SK-N-SH (cell line): ENCODE data around the gene ZIM2. TPM values are rescaled to one million over a fixed set of nuclear protein-coding genes. Genes with fewer than 3 reads are reported as not detected.

Experiments
- CTCF ChIA-PET: fragments of 300-600, 350-600 bp; formaldehyde crosslinking; extraction: SDS; loops from one replicate; lab custom pipeline; 2021; lab: Yijun Ruan, JAX
- POLR2A ChIA-PET: fragments of 350-600 bp; sonication (Branson Sonifier 250); formaldehyde crosslinking; extraction: SDS; loops from one replicate; lab custom pipeline; 2020; ENCODE audit warnings: antibody characterized with exemption, inconsistent platforms; lab: Yijun Ruan, JAX
- DNase-seq: peaks from one replicate; pipeline ENCODE4 v3.0.0; 2012
- H2AFZ ChIP-seq: fragments of 200-600 bp; sonication (generic); 2 replicates; pipeline ENCODE4 v1.8.1; 2016; ENCODE audit warnings: antibody characterized with exemption, mild to moderate bottlenecking, low read depth
- H3F3A ChIP-seq: fragments of 200-600 bp; sonication (generic); replicated peaks from 2 replicates; pipeline ENCODE3; 2016; ENCODE audit warnings: antibody characterized with exemption, mild to moderate bottlenecking; ENCODE audit not compliant: insufficient read depth
- H3K27ac ChIP-seq, 2 experiments: fragments of 200-500 bp in 1 of 2; fragments of 200-600 bp in 1 of 2; sonication (Bioruptor generic) in 1 of 2; sonication (generic), shearing (Covaris generic) in 1 of 2; 2 replicates each; pipeline versions ENCODE4 v1.5.1 to v1.6.1; 2014 to 2016; ENCODE audit warnings: low read depth in 2 of 2, inconsistent platforms in 1 of 2, low read length in 1 of 2, mild to moderate bottlenecking in 1 of 2, mixed read lengths in 1 of 2
- H3K27me3 ChIP-seq: fragments of 200-600 bp; sonication (generic), shearing (Covaris generic); 2 replicates; pipeline ENCODE4 v1.6.1; 2016; ENCODE audit warnings: mixed run types; ENCODE audit not compliant: insufficient read depth
- H3K36me3 ChIP-seq, 2 experiments: fragments of 200-500 bp in 1 of 2; fragments of 200-600 bp in 1 of 2; sonication (Bioruptor generic) in 1 of 2; sonication (generic) in 1 of 2; replicated peaks in 1 of 2; 2 replicates each; pipeline versions ENCODE3 to v1.5.1; 2014 to 2016; ENCODE audit warnings: low read length in 1 of 2, mild to moderate bottlenecking in 1 of 2; ENCODE audit not compliant: insufficient read depth in 2 of 2, control insufficient read depth in 1 of 2
- H3K4me1 ChIP-seq, 2 experiments: fragments of 200-500 bp in 1 of 2; fragments of 200-600 bp in 1 of 2; sonication (Bioruptor generic) in 1 of 2; sonication (generic), shearing (Covaris generic) in 1 of 2; 2 replicates each; pipeline versions ENCODE4 v1.5.1 to v1.6.1; 2014 to 2016; ENCODE audit warnings: low read depth in 1 of 2, low read length in 1 of 2, mixed run types in 1 of 2; ENCODE audit not compliant: insufficient read depth in 2 of 2, control insufficient read depth in 1 of 2
- H3K4me2 ChIP-seq: fragments of 200-600 bp; sonication (generic), shearing (Covaris generic); 2 replicates; pipeline ENCODE4 v1.6.1; 2017; ENCODE audit warnings: mixed run types
- H3K4me3 ChIP-seq, 2 experiments: fragments of 200-500 bp in 1 of 2; fragments of 200-600 bp in 1 of 2; sonication (Bioruptor generic) in 1 of 2; sonication (generic), shearing (Covaris generic) in 1 of 2; 2 replicates each; pipeline versions ENCODE4 v1.5.1 to v1.8.1; 2014 to 2016; ENCODE audit warnings: low read depth in 2 of 2, inconsistent platforms in 1 of 2, low read length in 1 of 2, mild to moderate bottlenecking in 1 of 2, mixed read lengths in 1 of 2, moderate library complexity in 1 of 2
- H3K79me2 ChIP-seq: fragments of 200-600 bp; sonication (generic); 2 replicates; pipeline ENCODE4 v1.8.1; 2017; ENCODE audit warnings: mild to moderate bottlenecking; ENCODE audit not compliant: insufficient read depth
- H3K9ac ChIP-seq: fragments of 200-600 bp; sonication (generic); 2 replicates; pipeline ENCODE4 v1.6.1; 2017; ENCODE audit warnings: mixed run types
- H3K9me2 ChIP-seq: fragments of 200-600 bp; sonication (generic); 2 replicates; pipeline ENCODE4 v1.6.1; 2017; ENCODE audit warnings: mixed run types
- H3K9me3 ChIP-seq: fragments of 200-600 bp; sonication (generic); 2 replicates; pipeline ENCODE4 v1.6.1; 2017; ENCODE audit warnings: mixed run types, mild to moderate bottlenecking, moderate library complexity
- H4K20me1 ChIP-seq: fragments of 200-600 bp; sonication (generic); 2 replicates; pipeline ENCODE4 v1.6.1; 2017; ENCODE audit warnings: mild to moderate bottlenecking, mixed run types; ENCODE audit not compliant: insufficient read depth
- CHD2 ChIP-seq: fragments of 150-350 bp; IDR thresholded peaks from 2 replicates; pipeline ENCODE4 v1.6.1; 2018; ENCODE audit warnings: low read length; ENCODE audit not compliant: partially characterized antibody
- EZH2phosphoT487 ChIP-seq: fragments of 200-600 bp; sonication (generic); IDR thresholded peaks from 2 replicates; pipeline ENCODE4 v1.6.1; 2017; ENCODE audit warnings: low read depth, mixed run types, mild to moderate bottlenecking, antibody characterized with exemption, moderate library complexity, borderline replicate concordance
- FOXJ3 ChIP-seq: sonication (generic); formaldehyde crosslinking; IDR thresholded peaks from 2 replicates; pipeline ENCODE4 v1.5.1; 2020; ENCODE audit warnings: mild to moderate bottlenecking, missing genetic modification reagents
- GABPA ChIP-seq: IDR thresholded peaks from 2 replicates; pipeline ENCODE4 v1.4.0; 2012; ENCODE audit warnings: low read depth, mild to moderate bottlenecking
- GATA2 ChIP-seq: sonication (generic); formaldehyde crosslinking; IDR thresholded peaks from 2 replicates; pipeline ENCODE4 v1.5.0; 2020; ENCODE audit warnings: mild to moderate bottlenecking, missing genetic modification reagents
- JUND ChIP-seq: IDR thresholded peaks from 2 replicates; pipeline ENCODE4 v1.4.0; 2012
- MEF2A ChIP-seq: IDR thresholded peaks from 2 replicates; pipeline ENCODE4 v1.4.0; 2012; ENCODE audit warnings: low read depth, borderline replicate concordance
- MXI1 ChIP-seq: IDR thresholded peaks from 2 replicates; pipeline ENCODE4 v1.6.1; 2012; ENCODE audit warnings: mild to moderate bottlenecking, low read depth, low read length, improper control_type of control experiment
- NFIC ChIP-seq: IDR thresholded peaks from 2 replicates; pipeline ENCODE4 v1.4.0; 2012; ENCODE audit warnings: borderline replicate concordance
- RAD21 ChIP-seq: IDR thresholded peaks from 2 replicates; pipeline ENCODE4 v1.6.1; 2012; ENCODE audit warnings: mild to moderate bottlenecking, low read length
- RFX5 ChIP-seq: IDR thresholded peaks from 2 replicates; pipeline ENCODE4 v1.6.1; 2012; ENCODE audit warnings: mild to moderate bottlenecking, improper control_type of control experiment, low read length
- RXRA ChIP-seq: IDR thresholded peaks from 2 replicates; pipeline ENCODE4 v1.4.0; 2012; ENCODE audit warnings: low read depth, mild to moderate bottlenecking, borderline replicate concordance
- TAF1 ChIP-seq: IDR thresholded peaks from 2 replicates; pipeline ENCODE4 v1.6.1; 2012; ENCODE audit warnings: low read depth, mild to moderate bottlenecking, low read length, moderate library complexity, borderline replicate concordance
- WGBS: methylation state at CpG from one replicate; pipeline ENCODE4 v1.1.6; 2017; ENCODE audit warnings: low lambda C conversion rate; 5-methylcytosine and 5-hydroxymethylcytosine counted together
- polyA plus RNA-seq, 3 experiments: library from polyadenylated mRNA; depleted of rRNA; stranded (reverse); fragments of >200 nt; gene quantifications; 2 replicates each; pipeline ENCODE4 v1.2.3, GENCODE V29; 2012
- TF ChIP-seq, protein P1 (sequence below): fragments of 200-600 bp; sonication (generic); IDR thresholded peaks from 2 replicates; pipeline ENCODE4 v1.6.1; 2017; ENCODE audit warnings: antibody characterized with exemption, mild to moderate bottlenecking, moderate library complexity
- TF ChIP-seq, protein P2 (sequence below): IDR thresholded peaks from 2 replicates; pipeline ENCODE4 v1.4.0; 2012; ENCODE audit warnings: low read depth, borderline replicate concordance
- TF ChIP-seq, protein P3 (sequence below): fragments of 150-350 bp; IDR thresholded peaks from 2 replicates; pipeline ENCODE4 v1.6.1; 2017; ENCODE audit warnings: antibody characterized with exemption, low read length, low read depth, borderline replicate concordance
- TF ChIP-seq, protein P4 (sequence below): fragments of 150-350 bp; IDR thresholded peaks from 2 replicates; pipeline ENCODE4 v1.6.1; 2016; ENCODE audit warnings: mild to moderate bottlenecking, low read depth, low read length

ZIM2 gene
- polyA plus RNA-seq, 1 of the 3 experiments (the other 2 are of a cell fraction), result not detected

DNA sequence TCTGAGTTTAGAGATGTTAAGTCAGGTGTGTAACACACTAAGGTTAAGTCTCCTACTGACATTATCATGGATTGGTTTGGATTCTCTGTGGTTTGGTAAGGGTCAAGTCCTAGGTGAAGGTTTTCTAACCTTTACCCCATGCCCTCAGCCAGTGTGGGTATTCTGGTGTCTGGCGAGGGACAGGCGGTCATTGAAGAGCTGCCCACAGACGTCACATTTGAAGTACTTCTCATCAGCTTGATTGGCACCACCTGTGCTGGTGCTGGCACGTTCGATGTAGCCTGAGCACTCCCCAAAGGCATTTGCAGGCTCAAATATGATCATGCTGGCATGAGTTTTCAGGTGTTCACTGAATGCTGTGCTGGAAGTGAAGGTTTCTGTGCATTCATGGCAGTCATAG is 27.0 kb downstream of the ZIM2 start:
- no peak overlapping the region for H2AFZ ChIP-seq
- 32% methylated on average over 3 of the region's 5 CpGs for WGBS
- no peak overlapping the region for H3K9ac ChIP-seq
- no peak overlapping the region for H3K4me3 ChIP-seq
- H3F3A ChIP-seq, result no peaks in the 10 kb centered on the region
- no peaks in the 10 kb centered on the region for H4K20me1 ChIP-seq
- TF ChIP-seq NFIC (no peak), TAF1 (no peak), MXI1 (no peak), RAD21 (no peak), MEF2A (no peak), RFX5 (no peak), GABPA (no peak), CHD2 (no peak), EZH2phosphoT487 (no peak), FOXJ3 (no peak), GATA2 (CRISPR knock-in tag) (no peak), JUND (no peak), RXRA (no peak)
- TF ChIP-seq, protein P1, sequence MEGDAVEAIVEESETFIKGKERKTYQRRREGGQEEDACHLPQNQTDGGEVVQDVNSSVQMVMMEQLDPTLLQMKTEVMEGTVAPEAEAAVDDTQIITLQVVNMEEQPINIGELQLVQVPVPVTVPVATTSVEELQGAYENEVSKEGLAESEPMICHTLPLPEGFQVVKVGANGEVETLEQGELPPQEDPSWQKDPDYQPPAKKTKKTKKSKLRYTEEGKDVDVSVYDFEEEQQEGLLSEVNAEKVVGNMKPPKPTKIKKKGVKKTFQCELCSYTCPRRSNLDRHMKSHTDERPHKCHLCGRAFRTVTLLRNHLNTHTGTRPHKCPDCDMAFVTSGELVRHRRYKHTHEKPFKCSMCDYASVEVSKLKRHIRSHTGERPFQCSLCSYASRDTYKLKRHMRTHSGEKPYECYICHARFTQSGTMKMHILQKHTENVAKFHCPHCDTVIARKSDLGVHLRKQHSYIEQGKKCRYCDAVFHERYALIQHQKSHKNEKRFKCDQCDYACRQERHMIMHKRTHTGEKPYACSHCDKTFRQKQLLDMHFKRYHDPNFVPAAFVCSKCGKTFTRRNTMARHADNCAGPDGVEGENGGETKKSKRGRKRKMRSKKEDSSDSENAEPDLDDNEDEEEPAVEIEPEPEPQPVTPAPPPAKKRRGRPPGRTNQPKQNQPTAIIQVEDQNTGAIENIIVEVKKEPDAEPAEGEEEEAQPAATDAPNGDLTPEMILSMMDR, result no peak
- TF ChIP-seq, protein P2, sequence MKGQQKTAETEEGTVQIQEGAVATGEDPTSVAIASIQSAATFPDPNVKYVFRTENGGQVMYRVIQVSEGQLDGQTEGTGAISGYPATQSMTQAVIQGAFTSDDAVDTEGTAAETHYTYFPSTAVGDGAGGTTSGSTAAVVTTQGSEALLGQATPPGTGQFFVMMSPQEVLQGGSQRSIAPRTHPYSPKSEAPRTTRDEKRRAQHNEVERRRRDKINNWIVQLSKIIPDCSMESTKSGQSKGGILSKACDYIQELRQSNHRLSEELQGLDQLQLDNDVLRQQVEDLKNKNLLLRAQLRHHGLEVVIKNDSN, result no peak
- TF ChIP-seq, protein P3, sequence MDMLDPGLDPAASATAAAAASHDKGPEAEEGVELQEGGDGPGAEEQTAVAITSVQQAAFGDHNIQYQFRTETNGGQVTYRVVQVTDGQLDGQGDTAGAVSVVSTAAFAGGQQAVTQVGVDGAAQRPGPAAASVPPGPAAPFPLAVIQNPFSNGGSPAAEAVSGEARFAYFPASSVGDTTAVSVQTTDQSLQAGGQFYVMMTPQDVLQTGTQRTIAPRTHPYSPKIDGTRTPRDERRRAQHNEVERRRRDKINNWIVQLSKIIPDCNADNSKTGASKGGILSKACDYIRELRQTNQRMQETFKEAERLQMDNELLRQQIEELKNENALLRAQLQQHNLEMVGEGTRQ, result no peak
- TF ChIP-seq, protein P4, sequence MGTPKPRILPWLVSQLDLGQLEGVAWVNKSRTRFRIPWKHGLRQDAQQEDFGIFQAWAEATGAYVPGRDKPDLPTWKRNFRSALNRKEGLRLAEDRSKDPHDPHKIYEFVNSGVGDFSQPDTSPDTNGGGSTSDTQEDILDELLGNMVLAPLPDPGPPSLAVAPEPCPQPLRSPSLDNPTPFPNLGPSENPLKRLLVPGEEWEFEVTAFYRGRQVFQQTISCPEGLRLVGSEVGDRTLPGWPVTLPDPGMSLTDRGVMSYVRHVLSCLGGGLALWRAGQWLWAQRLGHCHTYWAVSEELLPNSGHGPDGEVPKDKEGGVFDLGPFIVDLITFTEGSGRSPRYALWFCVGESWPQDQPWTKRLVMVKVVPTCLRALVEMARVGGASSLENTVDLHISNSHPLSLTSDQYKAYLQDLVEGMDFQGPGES, result no peak
- no peaks in the 10 kb centered on the region for H3K4me1 ChIP-seq
- DNase-seq, result no peak
- POLR2A ChIA-PET, result no interaction called here
- no peaks in the 10 kb centered on the region for H3K9me2 ChIP-seq
- no peaks in the 10 kb centered on the region for H3K36me3 ChIP-seq
- H3K4me2 ChIP-seq, result no peak overlapping the region
- H3K9me3 ChIP-seq, result 0 out of 2 replicates have a peak, but pooled peaks cover 4% of the 10 kb centered on the region
- CTCF ChIA-PET, result interaction anchor here (1.5 kb wide), 1 partner anchor 24 kb away, joined by 5 read pairs; no protein-coding TSS in a partner anchor
- H3K27me3 ChIP-seq, result no peaks in the 10 kb centered on the region
- H3K79me2 ChIP-seq, result no peaks in the 10 kb centered on the region
- no peak overlapping the region for H3K27ac ChIP-seq
